Smooth muscle cell of the brain vasculature (primary cell): ENCODE results near the gene NME3.
"Not testable (repeated sequence)": the region's sequence is repeated elsewhere in the genome, so short reads cannot be mapped to it uniquely, and the experiment has no call there.

Source experiments
- DNase-seq: peaks from one replicate; pipeline ENCODE4 v3.0.0-alpha.2; 2012; ENCODE audit warnings: low read depth, low spot score

Gene NME3

GRCh38 chr16:1771188-1771863, at the start of gene NME3:
Gene NME3 (minus strand): TSS chr16:1771543. CDS start chr16:1771534, 9 bp downstream.
- DNase-seq: no peak

- DNase-seq: no peak
Measured at GRCh38 chr16:1820946-1821290, 49.6 kb upstream of the NME3 start.

GRCh38 chr16:1820096-1820945, 49.0 kb upstream of the NME3 start:
- DNase-seq: no peak

- DNase-seq: no peak
Measured at GRCh38 chr16:1819611-1820010, 48.3 kb upstream of the NME3 start.

- no peak for DNase-seq
Measured at GRCh38 chr16:1818873-1819525, 47.7 kb upstream of the NME3 start.

- DNase-seq: no peak
Measured at GRCh38 chr16:1818204-1818872, 47.0 kb upstream of the NME3 start.

- no peak for DNase-seq
Measured at GRCh38 chr16:1817716-1818115, 46.4 kb upstream of the NME3 start.

GRCh38 chr16:1817276-1817589, 45.9 kb upstream of the NME3 start:
- no peak for DNase-seq

GRCh38 chr16:1816396-1817275, 45.3 kb upstream of the NME3 start:
- no peak for DNase-seq

GRCh38 chr16:1815461-1815860, 44.1 kb upstream of the NME3 start:
- no peak for DNase-seq

- DNase-seq: peak; percentile 20
Measured at GRCh38 chr16:1812732-1813163, 41.4 kb upstream of the NME3 start.

GRCh38 chr16:1810536-1810935, 39.2 kb upstream of the NME3 start:
- DNase-seq: no peak

- no peak for DNase-seq
Measured at GRCh38 chr16:1810106-1810505, 38.8 kb upstream of the NME3 start.

GRCh38 chr16:1809281-1809801, 38.0 kb upstream of the NME3 start:
- DNase-seq: no peak

- no peak for DNase-seq
Measured at GRCh38 chr16:1808691-1809090, 37.3 kb upstream of the NME3 start.

- DNase-seq: no peak
Measured at GRCh38 chr16:1807626-1808025, 36.3 kb upstream of the NME3 start.

- DNase-seq: no peak
Measured at GRCh38 chr16:1800701-1801100, 29.4 kb upstream of the NME3 start.

GRCh38 chr16:1799263-1799662, 27.9 kb upstream of the NME3 start:
- not testable (repeated sequence) for DNase-seq

- no peak for DNase-seq
Measured at GRCh38 chr16:1794908-1795666, 23.7 kb upstream of the NME3 start.

GRCh38 chr16:1794221-1794871, 23.0 kb upstream of the NME3 start:
- no peak for DNase-seq
